Stomach (tissue), 9 donors: ENCODE results near the gene ZFHX3. TPM values are rescaled to one million over a fixed set of nuclear protein-coding genes. Genes with fewer than 3 reads are reported as not detected.

Source experiments
- DNase-seq, 2 donors: peaks; one replicate each; pipeline versions ENCODE4 v3.0.0 to v3.0.0-alpha.2; 2013 to 2019
- H3K27ac ChIP-seq, 5 donors: fragments of 200-600 bp in 4 of 5; sonication (generic) in 4 of 5; one replicate each; pipeline ENCODE4 v1.5.1; 2013 to 2019; ENCODE audit warnings: mild to moderate bottlenecking in 1 of 5, moderate library complexity in 1 of 5
- H3K27me3 ChIP-seq, 3 donors: fragments of 200-600 bp; sonication (generic); one replicate each; pipeline ENCODE4 v1.5.1; 2017 to 2019; ENCODE audit warnings: mixed run types in 1 of 3
- H3K36me3 ChIP-seq, 4 donors: fragments of 200-600 bp; sonication (generic); 1 replicate in 3 of 4; 2 replicates in 1 of 4; pipeline ENCODE4 v1.5.1; 2016 to 2019
- H3K4me1 ChIP-seq, 4 donors: fragments of 200-600 bp; sonication (generic); one replicate each; pipeline ENCODE4 v1.5.1; 2016 to 2019
- H3K4me3 ChIP-seq, 4 donors: fragments of 200-600 bp; sonication (generic) in 3 of 4; one replicate each; pipeline ENCODE4 v1.5.1; 2016 to 2019; ENCODE audit warnings: mild to moderate bottlenecking in 1 of 4
- H3K9me3 ChIP-seq, 4 donors: fragments of 200-600 bp; sonication (generic); one replicate each; pipeline ENCODE4 v1.5.1; 2016 to 2019
- EP300 ChIP-seq: sonication (generic); formaldehyde crosslinking; IDR thresholded peaks from one replicate; pipeline ENCODE4 v1.6.1; 2017; ENCODE audit warnings: antibody characterized with exemption
- POLR2A ChIP-seq, 4 donors: fragments of 450-650 bp; IDR thresholded peaks; one replicate each; pipeline ENCODE4 v1.6.1; 2016; ENCODE audit warnings: antibody characterized with exemption in 4 of 4, control low read depth in 2 of 4, mild to moderate bottlenecking in 1 of 4, moderate library complexity in 1 of 4
- POLR2AphosphoS5 ChIP-seq, 3 donors: sonication (generic); formaldehyde crosslinking; IDR thresholded peaks; one replicate each; pipeline ENCODE4 v1.6.1; 2016; ENCODE audit warnings: antibody characterized with exemption in 3 of 3
- WGBS, 5 donors: extraction: QIAGEN DNeasy Blood & Tissue Kit in 3 of 5; methylation state at CpG; one replicate each; pipeline versions ENCODE4 v1.1.5 to v1.1.7; 2013 to 2018; 5-methylcytosine and 5-hydroxymethylcytosine counted together
- intact Hi-C: fragments of 100-400 bp; cut with DNase I; formaldehyde crosslinking; loops from one replicate; pipeline ENCODE4 v1.15.1; 2023; ENCODE audit warnings: low total_unique reads
- polyA plus RNA-seq, 3 donors: library from polyadenylated mRNA; stranded (reverse); fragments of 200-250 nt; gene quantifications; one replicate each; pipeline ENCODE4 v1.2.3, GENCODE V29; 2013
- total RNA-seq, 5 donors: library from RNA; depleted of rRNA; stranded (reverse); fragments of >200 nt; gene quantifications; one replicate each; pipeline versions ENCODE4 v1.1.0 to v1.2.3, GENCODE V29; 2014 to 2016
- TF ChIP-seq, protein P1 (sequence below), 7 experiments: fragments of 450-650 bp in 4 of 7; fragments of 200-600 bp in 3 of 7; sonication (generic) in 3 of 7; IDR thresholded peaks; one replicate each; pipeline ENCODE4 v1.5.1; 2016 to 2019; ENCODE audit warnings: antibody characterized with exemption in 7 of 7, control low read depth in 2 of 7, mild to moderate bottlenecking in 1 of 7
- donor health status: healthy with polysubstance abuse.
- donor health status: Bipolar disorder and iron deficiency.
- donor health status: healthy.

The ZFHX3 gene
- total and polyA plus RNA-seq, 8 donors, result 1.1 to 27.5 (median 11.8) TPM

DNA sequence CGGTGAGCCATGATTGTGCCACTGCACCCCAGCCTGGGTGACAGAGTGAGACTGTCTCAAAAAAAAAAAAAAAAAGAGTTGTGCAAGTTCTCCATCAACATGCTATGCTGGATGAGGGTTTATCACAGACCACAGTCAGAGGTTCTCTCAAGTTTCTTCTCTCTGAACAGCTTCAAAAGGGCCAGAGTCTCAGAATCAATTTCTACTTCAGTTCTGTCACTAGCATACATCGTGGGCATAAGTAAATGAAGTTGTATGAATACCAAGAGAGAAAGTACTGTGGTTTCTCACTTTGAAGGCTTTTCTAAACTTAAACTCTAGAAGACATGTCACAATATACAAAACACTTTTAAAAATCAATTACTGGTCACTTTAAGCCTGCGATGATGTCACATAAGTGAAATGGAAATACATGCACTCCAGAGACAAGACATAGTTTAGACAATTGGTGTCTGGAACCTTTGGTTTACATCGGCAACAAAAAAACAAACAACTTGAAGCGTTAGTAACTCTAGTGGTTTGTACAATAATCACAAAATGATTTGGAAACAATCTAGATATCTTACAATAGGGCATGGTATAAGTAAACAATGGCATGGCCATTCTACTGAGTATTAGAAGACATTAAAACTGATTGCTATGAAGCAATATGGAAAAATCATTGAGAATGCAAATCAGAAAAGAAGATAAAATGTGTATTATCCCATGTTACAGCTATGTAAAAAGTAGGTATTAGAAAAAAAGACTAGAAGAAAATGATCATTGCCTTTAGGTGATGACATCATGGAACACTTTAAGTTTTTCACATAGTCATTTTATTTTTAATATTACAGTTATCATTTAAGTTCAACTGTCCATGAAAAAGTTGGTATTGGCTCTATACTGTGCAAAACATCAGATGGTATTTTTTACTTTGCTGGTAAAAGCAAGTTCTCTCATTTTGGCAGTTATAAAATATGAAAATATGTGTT lies 232.3 kb downstream of the ZFHX3 start:
- no peak for TF ChIP-seq EP300
- TF ChIP-seq POLR2A (IDR thresholded peaks at IDR 0.05), result no peak
- TF ChIP-seq, protein P1, sequence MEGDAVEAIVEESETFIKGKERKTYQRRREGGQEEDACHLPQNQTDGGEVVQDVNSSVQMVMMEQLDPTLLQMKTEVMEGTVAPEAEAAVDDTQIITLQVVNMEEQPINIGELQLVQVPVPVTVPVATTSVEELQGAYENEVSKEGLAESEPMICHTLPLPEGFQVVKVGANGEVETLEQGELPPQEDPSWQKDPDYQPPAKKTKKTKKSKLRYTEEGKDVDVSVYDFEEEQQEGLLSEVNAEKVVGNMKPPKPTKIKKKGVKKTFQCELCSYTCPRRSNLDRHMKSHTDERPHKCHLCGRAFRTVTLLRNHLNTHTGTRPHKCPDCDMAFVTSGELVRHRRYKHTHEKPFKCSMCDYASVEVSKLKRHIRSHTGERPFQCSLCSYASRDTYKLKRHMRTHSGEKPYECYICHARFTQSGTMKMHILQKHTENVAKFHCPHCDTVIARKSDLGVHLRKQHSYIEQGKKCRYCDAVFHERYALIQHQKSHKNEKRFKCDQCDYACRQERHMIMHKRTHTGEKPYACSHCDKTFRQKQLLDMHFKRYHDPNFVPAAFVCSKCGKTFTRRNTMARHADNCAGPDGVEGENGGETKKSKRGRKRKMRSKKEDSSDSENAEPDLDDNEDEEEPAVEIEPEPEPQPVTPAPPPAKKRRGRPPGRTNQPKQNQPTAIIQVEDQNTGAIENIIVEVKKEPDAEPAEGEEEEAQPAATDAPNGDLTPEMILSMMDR (IDR thresholded peaks at IDR 0.05), result no peak
- no peak for TF ChIP-seq POLR2AphosphoS5 (IDR thresholded peaks at IDR 0.05)
- peaks cover 0 to 16% (median 0%) of the 10 kb centered on the region in 4 donors for H3K4me1 ChIP-seq
- intact Hi-C loops, result no loop called here
- no peak overlapping the region for H3K27ac ChIP-seq
- 66 to 76% (median 67%) methylated on average over 5 of the region's 5 CpGs for WGBS, 5 donors
- peaks cover 12 to 13% (median 13%) of the 10 kb centered on the region in 4 donors for H3K36me3 ChIP-seq
- no peak overlapping the region for H3K4me3 ChIP-seq
- no peaks in the 10 kb centered on the region for H3K27me3 ChIP-seq
- no peak for DNase-seq
- H3K9me3 ChIP-seq, result no peaks in the 10 kb centered on the region

DNA sequence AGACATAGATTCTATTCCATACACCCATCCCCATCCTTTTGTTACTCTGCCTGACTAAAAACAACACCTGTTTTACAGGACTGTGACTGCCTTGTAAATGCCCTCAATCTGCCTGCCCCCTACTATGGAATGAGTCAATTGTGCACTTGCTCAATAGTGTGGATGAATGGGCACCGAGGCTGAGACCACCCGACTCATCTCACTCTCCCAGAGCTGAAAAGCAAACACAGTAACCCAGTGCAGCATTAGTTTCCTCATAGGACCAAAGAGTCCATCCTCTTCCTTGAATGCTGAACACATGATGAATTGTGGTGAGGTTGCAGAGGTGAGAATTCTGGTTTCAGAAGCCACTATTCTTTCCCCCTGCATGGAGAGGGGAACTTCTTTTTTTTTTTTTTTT lies 233.7 kb downstream of the ZFHX3 start:
- Histone ChIP-seq H3K27me3 (no peaks in the 10 kb centered on the region), H3K4me3 (no peak overlapping the region), H3K9me3 (no peaks in the 10 kb centered on the region), H3K27ac (no peak overlapping the region), H3K36me3 (peaks cover 12 to 26% (median 22%) of the 10 kb centered on the region in 4 donors), H3K4me1 (peaks cover 0 to 9% (median 0%) of the 10 kb centered on the region in 4 donors)
- intact Hi-C loops, result no loop called here
- no peak for DNase-seq
- 72 to 81% (median 74%) methylated on average over 2 of the region's 2 CpGs for WGBS, 5 donors
- TF ChIP-seq EP300, result no peak

DNA sequence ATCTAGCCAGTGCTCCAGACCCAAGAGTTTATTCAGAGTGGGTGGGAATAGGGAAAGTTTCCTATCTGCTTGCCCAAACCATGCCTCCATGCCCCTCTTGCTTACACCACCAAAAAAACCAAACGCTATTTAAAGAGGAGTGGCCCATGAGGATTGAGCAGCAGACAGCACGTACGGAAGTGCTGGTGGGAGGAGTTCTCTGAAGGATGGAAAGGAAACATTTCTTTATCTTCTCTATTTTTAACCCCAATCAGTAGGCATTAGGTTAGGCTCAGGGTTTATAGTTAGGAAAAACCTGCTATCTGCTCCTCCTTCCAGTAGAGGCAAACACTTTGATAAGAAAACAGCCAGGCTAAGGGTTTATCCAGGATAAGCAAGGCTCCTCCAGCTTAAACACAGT lies 235.3 kb downstream of the ZFHX3 start:
- intact Hi-C loops, result no loop called here
- H3K27ac ChIP-seq, result no peak overlapping the region
- peaks cover 0 to 3% (median 0%) of the 10 kb centered on the region in 4 donors for H3K4me1 ChIP-seq
- no peaks in the 10 kb centered on the region for H3K9me3 ChIP-seq
- 45 to 67% (median 52%) methylated on average over 3 of the region's 3 CpGs for WGBS, 5 donors
- H3K36me3 ChIP-seq, result peaks cover 12 to 36% (median 25%) of the 10 kb centered on the region in 4 donors
- H3K27me3 ChIP-seq, result no peaks in the 10 kb centered on the region
- no peak overlapping the region for H3K4me3 ChIP-seq
- TF ChIP-seq POLR2AphosphoS5 (IDR thresholded peaks at IDR 0.05) (no peak), EP300 (no peak)
- no peak for DNase-seq

DNA sequence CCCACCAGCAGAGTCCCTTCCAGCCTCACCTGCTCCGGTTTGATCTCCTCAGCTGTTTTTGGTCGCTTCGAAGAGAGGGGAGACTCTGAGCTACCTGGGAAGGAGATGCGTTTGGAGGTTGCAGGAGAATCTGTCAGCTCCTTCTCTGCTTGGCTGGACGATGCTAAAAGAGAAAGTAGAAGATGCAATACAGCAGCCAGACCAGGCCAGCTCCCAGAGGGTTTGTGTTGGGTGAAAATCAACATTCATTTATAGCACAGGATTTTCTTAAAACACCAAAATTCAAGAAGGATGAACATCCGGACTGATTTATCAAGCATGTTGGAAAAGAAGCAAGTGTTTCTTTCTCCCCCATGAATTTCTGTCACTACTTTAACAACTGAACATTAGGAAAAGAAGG lies 236.1 kb downstream of the ZFHX3 start:
- Histone ChIP-seq H3K27me3 (no peaks in the 10 kb centered on the region), H3K36me3 (peaks cover 12 to 41% (median 27%) of the 10 kb centered on the region in 4 donors), H3K4me3 (no peak overlapping the region), H3K4me1 (peaks cover 0 to 3% (median 0%) of the 10 kb centered on the region in 4 donors), H3K27ac (no peak overlapping the region), H3K9me3 (no peaks in the 10 kb centered on the region)
- DNase-seq, result no peak
- WGBS, 5 donors, result 87 to 96% (median 92%) methylated on average over 6 of the region's 6 CpGs
- TF ChIP-seq, protein P1 (IDR thresholded peaks at IDR 0.05), result no peak
- no peak for TF ChIP-seq POLR2A (IDR thresholded peaks at IDR 0.05)
- TF ChIP-seq EP300, result no peak
- no peak for TF ChIP-seq POLR2AphosphoS5 (IDR thresholded peaks at IDR 0.05)
- intact Hi-C loops, result no loop called here

DNA sequence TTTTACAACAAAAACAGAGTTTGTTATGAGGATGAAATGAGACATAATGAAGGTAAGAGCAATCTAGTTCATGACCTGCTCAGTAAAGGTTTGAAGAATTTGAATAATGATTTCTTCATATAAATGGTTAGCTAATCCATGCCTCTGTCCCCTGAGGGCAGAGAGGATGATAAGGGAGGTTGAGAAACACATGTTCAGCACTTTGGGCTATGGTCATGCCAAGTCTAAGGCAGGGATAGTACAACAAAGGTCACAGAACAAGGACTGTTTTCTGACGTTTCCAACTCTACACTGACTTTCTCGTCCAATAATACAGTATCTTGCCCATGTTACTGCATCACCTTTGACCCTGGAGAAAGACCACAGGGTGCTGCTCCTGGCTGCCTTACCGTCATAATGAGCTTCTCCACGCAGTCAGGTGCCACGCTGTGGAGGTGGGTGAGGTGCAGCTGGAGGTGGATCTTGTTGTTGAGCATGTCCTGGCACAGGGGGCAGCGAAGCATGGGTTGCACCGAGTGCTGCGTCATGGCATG lies 236.7 kb downstream of the ZFHX3 start:
- intact Hi-C loops, result no loop called here
- Histone ChIP-seq H3K4me3 (no peak overlapping the region), H3K27me3 (no peaks in the 10 kb centered on the region), H3K36me3 (peaks cover 12 to 41% (median 30%) of the 10 kb centered on the region in 4 donors), H3K9me3 (no peaks in the 10 kb centered on the region), H3K4me1 (peaks cover 0 to 3% (median 0%) of the 10 kb centered on the region in 4 donors), H3K27ac (no peak overlapping the region)
- 89 to 94% (median 91%) methylated on average over 8 of the region's 8 CpGs for WGBS, 5 donors
- TF ChIP-seq, protein P1 (IDR thresholded peaks at IDR 0.05), result no peak
- TF ChIP-seq POLR2A (IDR thresholded peaks at IDR 0.05), result no peak
- no peak for TF ChIP-seq EP300
- TF ChIP-seq POLR2AphosphoS5 (IDR thresholded peaks at IDR 0.05), result no peak
- DNase-seq, result no peak
